ENCODE results near the gene STOML3. TPM values are rescaled to one million over a fixed set of nuclear protein-coding genes. Genes with fewer than 3 reads are reported as not detected.

Gene STOML3
- total RNA-seq, 1 donor from 2014 or later: not detected

- H3K4me3 ChIP-seq (ENCODE audit: insufficient read depth, low read depth, low read length): no peak overlapping the region
Observed at GRCh38 chr13:38998739-38999138, 8.1 kb upstream of the STOML3 start.

GRCh38 chr13:38993381-38993780 is 2.8 kb upstream of the STOML3 start:
- no peak for FAIRE-seq
- no peaks in the 10 kb centered on the region for H3K27me3 Mint-ChIP-seq (ENCODE audit: low read depth, unreplicated experiment)
- no peaks in the 10 kb centered on the region for H3K36me3 Mint-ChIP-seq (ENCODE audit: low read depth, unreplicated experiment)
- no peaks in the 10 kb centered on the region for H3K9me3 Mint-ChIP-seq (ENCODE audit: unreplicated experiment)
- H3K27ac ChIP-seq (ENCODE audit: low read depth, low read length): no peak overlapping the region
- no peaks in the 10 kb centered on the region for H3K4me1 Mint-ChIP-seq (ENCODE audit: low read depth, unreplicated experiment)
- H4K20me1 ChIP-seq (ENCODE audit: insufficient read depth, low read length): no peaks in the 10 kb centered on the region
- no peak overlapping the region for H3K9ac ChIP-seq (ENCODE audit: low read length)
- H3K4me1 ChIP-seq (ENCODE audit: insufficient read depth, low read length): no peaks in the 10 kb centered on the region
- H3K79me2 ChIP-seq (ENCODE audit: insufficient read depth, low read length): no peaks in the 10 kb centered on the region
- no peak overlapping the region for H3K4me3 ChIP-seq (ENCODE audit: insufficient read depth, low read depth, low read length)
- no peak overlapping the region for H2AFZ ChIP-seq (ENCODE audit: low read depth, low read length)
- DNase-seq (ENCODE audit: low read depth): no peak
- H3K27ac Mint-ChIP-seq (ENCODE audit: unreplicated experiment): no peak overlapping the region
- no peaks in the 10 kb centered on the region for H3K27me3 ChIP-seq (ENCODE audit: insufficient read depth, low read length)
- no peak overlapping the region for H3K4me3 Mint-ChIP-seq (ENCODE audit: unreplicated experiment)
- no peaks in the 10 kb centered on the region for H3K9me3 ChIP-seq (ENCODE audit: insufficient read depth, low read depth, low read length)
- no peak for TF ChIP-seq CTCF (IDR thresholded peaks at IDR 0.05; ENCODE audit: insufficient read depth, low read depth, low read length)
- no peak for TF ChIP-seq EZH2 (IDR thresholded peaks at IDR 0.05; ENCODE audit: insufficient read depth, low read length)
- no peaks in the 10 kb centered on the region for H3K36me3 ChIP-seq (ENCODE audit: insufficient read depth, low read length)
- H3K4me2 ChIP-seq (ENCODE audit: low read length): no peak overlapping the region

More at GRCh38 chr13:38998739-38999138, 8.1 kb upstream of the STOML3 start:
- Histone ChIP-seq H3K9me3 (ENCODE audit: insufficient read depth, low read depth, low read length) (no peaks in the 10 kb centered on the region), H3K9ac (ENCODE audit: low read length) (no peak overlapping the region), H2AFZ (ENCODE audit: low read depth, low read length) (no peak overlapping the region), H3K4me2 (ENCODE audit: low read length) (no peak overlapping the region), H3K79me2 (ENCODE audit: insufficient read depth, low read length) (no peaks in the 10 kb centered on the region), H4K20me1 (ENCODE audit: insufficient read depth, low read length) (no peaks in the 10 kb centered on the region), H3K4me1 (ENCODE audit: insufficient read depth, low read length) (no peaks in the 10 kb centered on the region), H3K36me3 (ENCODE audit: insufficient read depth, low read length) (no peaks in the 10 kb centered on the region), H3K27ac (ENCODE audit: low read depth, low read length) (no peak overlapping the region), H3K27me3 (ENCODE audit: insufficient read depth, low read length) (no peaks in the 10 kb centered on the region)
- DNase-seq (ENCODE audit: low read depth): no peak
- Mint-ChIP-seq H3K4me3 (ENCODE audit: unreplicated experiment) (no peak overlapping the region), H3K9me3 (ENCODE audit: unreplicated experiment) (no peaks in the 10 kb centered on the region), H3K4me1 (ENCODE audit: low read depth, unreplicated experiment) (peaks cover 3% of the 10 kb centered on the region), H3K27ac (ENCODE audit: unreplicated experiment) (no peak overlapping the region), H3K36me3 (ENCODE audit: low read depth, unreplicated experiment) (no peaks in the 10 kb centered on the region), H3K27me3 (ENCODE audit: low read depth, unreplicated experiment) (no peaks in the 10 kb centered on the region)
- no peak for TF ChIP-seq CTCF (IDR thresholded peaks at IDR 0.05; ENCODE audit: insufficient read depth, low read depth, low read length)
- TF ChIP-seq EZH2 (IDR thresholded peaks at IDR 0.05; ENCODE audit: insufficient read depth, low read length): no peak
- no peak for FAIRE-seq

- H3K4me3 Mint-ChIP-seq (ENCODE audit: unreplicated experiment): no peak overlapping the region
- H3K4me1 ChIP-seq (ENCODE audit: insufficient read depth, low read length): no peaks in the 10 kb centered on the region
- H3K4me3 ChIP-seq (ENCODE audit: insufficient read depth, low read depth, low read length): no peak overlapping the region
- H3K4me2 ChIP-seq (ENCODE audit: low read length): no peak overlapping the region
- no peak for FAIRE-seq
- H4K20me1 ChIP-seq (ENCODE audit: insufficient read depth, low read length): no peaks in the 10 kb centered on the region
- no peak overlapping the region for H3K27ac ChIP-seq (ENCODE audit: low read depth, low read length)
- peak overlapping the region; percentile 1 for H3K27ac Mint-ChIP-seq (ENCODE audit: unreplicated experiment)
- H2AFZ ChIP-seq (ENCODE audit: low read depth, low read length): no peak overlapping the region
- no peaks in the 10 kb centered on the region for H3K79me2 ChIP-seq (ENCODE audit: insufficient read depth, low read length)
- H3K9me3 Mint-ChIP-seq (ENCODE audit: unreplicated experiment): no peaks in the 10 kb centered on the region
- no peak for TF ChIP-seq EZH2 (IDR thresholded peaks at IDR 0.05; ENCODE audit: insufficient read depth, low read length)
- TF ChIP-seq CTCF (IDR thresholded peaks at IDR 0.05; ENCODE audit: insufficient read depth, low read depth, low read length): no peak
- H3K27me3 ChIP-seq (ENCODE audit: insufficient read depth, low read length): no peaks in the 10 kb centered on the region
- no peaks in the 10 kb centered on the region for H3K36me3 ChIP-seq (ENCODE audit: insufficient read depth, low read length)
- no peak for DNase-seq (ENCODE audit: low read depth)
- peaks cover 6% of the 10 kb centered on the region for H3K4me1 Mint-ChIP-seq (ENCODE audit: low read depth, unreplicated experiment)
- no peaks in the 10 kb centered on the region for H3K27me3 Mint-ChIP-seq (ENCODE audit: low read depth, unreplicated experiment)
- no peaks in the 10 kb centered on the region for H3K36me3 Mint-ChIP-seq (ENCODE audit: low read depth, unreplicated experiment)
- no peak overlapping the region for H3K9ac ChIP-seq (ENCODE audit: low read length)
- no peaks in the 10 kb centered on the region for H3K9me3 ChIP-seq (ENCODE audit: insufficient read depth, low read depth, low read length)
Observed at GRCh38 chr13:38981096-38981495, 9.5 kb downstream of the STOML3 start.
